WI38 (cell line): Measurements from ENCODE around the gene EGLN2.
"Not testable (repeated sequence)": the region's sequence is repeated elsewhere in the genome, so short reads cannot be mapped to it uniquely, and the experiment has no call there.

Experiments used
- H3K4me3 ChIP-seq: 2 replicates; pipeline ENCODE4 v1.5.1; 2011; ENCODE audit warnings: low read depth, mild to moderate bottlenecking, control low read depth, low read length
- CTCF ChIP-seq: IDR thresholded peaks from 2 replicates; pipeline ENCODE4 v1.5.1; 2012; ENCODE audit warnings: low read depth, mild to moderate bottlenecking, control low read depth, low read length

Gene EGLN2

GRCh38 chr19:40818480-40819399 lies 19.7 kb downstream of the EGLN2 start:
- H3K4me3 ChIP-seq = peak overlapping the region; percentile 35
- peak; percentile 32; the same call in 1 of the 2 replicates for TF ChIP-seq CTCF

GRCh38 chr19:40819479-40820234 lies 20.7 kb downstream of the EGLN2 start:
- peak; percentile 45 for TF ChIP-seq CTCF
- not testable (repeated sequence) for H3K4me3 ChIP-seq

GRCh38 chr19:40822161-40822560 lies 23.2 kb downstream of the EGLN2 start:
- no peak overlapping the region for H3K4me3 ChIP-seq
- no peak for TF ChIP-seq CTCF

- not testable (repeated sequence) for H3K4me3 ChIP-seq
These were observed 23.9 kb downstream of the EGLN2 start for GRCh38 chr19:40822704-40823553.

GRCh38 chr19:40824916-40825315 lies 25.9 kb downstream of the EGLN2 start:
- not testable (repeated sequence) for H3K4me3 ChIP-seq

- H3K4me3 ChIP-seq = not testable (repeated sequence)
These were observed 26.6 kb downstream of the EGLN2 start for GRCh38 chr19:40825460-40826095.

GRCh38 chr19:40826312-40826698 lies 27.3 kb downstream of the EGLN2 start:
- not testable (repeated sequence) for H3K4me3 ChIP-seq

GRCh38 chr19:40826699-40827385 lies 27.9 kb downstream of the EGLN2 start:
- not testable (repeated sequence) for H3K4me3 ChIP-seq
